Astrocyte (in vitro differentiated cells and primary cell): Measurements from ENCODE around the gene SPIRE1.

ENCODE experiments used
- EZH2 ChIP-seq: IDR thresholded peaks from 2 replicates; pipeline ENCODE4 v1.6.1; 2012; ENCODE audit warnings: mild to moderate bottlenecking, low read length, inconsistent platforms; ENCODE audit not compliant: insufficient read depth
- TF ChIP-seq, protein P1 (sequence below): IDR thresholded peaks from 2 replicates; pipeline ENCODE4 v1.5.1; 2011; ENCODE audit warnings: low read depth, mild to moderate bottlenecking, inconsistent platforms, low read length, moderate library complexity; ENCODE audit not compliant: insufficient read depth

DNA sequence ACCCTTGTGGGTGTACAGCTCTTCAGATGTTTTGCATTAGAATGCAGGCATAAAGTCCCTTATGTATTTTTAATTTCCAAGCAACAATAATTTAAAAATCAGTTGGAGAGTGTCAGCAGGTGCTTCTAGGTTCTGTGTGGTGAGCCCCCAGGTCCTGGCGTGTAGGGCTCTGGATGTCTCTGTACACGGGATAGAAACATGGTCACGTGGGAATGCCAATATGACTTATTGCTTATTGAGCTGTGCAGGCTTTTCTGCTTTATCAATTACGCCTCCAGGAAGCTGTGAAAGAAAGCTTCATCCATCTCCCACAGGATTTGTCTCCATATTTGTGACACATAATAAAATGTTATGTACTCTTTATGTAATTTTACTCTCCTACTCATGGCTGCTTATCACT, 212.4 kb downstream of the SPIRE1 start:
- TF ChIP-seq, protein P1, sequence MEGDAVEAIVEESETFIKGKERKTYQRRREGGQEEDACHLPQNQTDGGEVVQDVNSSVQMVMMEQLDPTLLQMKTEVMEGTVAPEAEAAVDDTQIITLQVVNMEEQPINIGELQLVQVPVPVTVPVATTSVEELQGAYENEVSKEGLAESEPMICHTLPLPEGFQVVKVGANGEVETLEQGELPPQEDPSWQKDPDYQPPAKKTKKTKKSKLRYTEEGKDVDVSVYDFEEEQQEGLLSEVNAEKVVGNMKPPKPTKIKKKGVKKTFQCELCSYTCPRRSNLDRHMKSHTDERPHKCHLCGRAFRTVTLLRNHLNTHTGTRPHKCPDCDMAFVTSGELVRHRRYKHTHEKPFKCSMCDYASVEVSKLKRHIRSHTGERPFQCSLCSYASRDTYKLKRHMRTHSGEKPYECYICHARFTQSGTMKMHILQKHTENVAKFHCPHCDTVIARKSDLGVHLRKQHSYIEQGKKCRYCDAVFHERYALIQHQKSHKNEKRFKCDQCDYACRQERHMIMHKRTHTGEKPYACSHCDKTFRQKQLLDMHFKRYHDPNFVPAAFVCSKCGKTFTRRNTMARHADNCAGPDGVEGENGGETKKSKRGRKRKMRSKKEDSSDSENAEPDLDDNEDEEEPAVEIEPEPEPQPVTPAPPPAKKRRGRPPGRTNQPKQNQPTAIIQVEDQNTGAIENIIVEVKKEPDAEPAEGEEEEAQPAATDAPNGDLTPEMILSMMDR: no peak
- TF ChIP-seq EZH2: no peak
